ENCODE data around the gene FGF14.

GRCh38 chr13:101941095-101941783, 460.6 kb downstream of the FGF14 start:
- TF ChIP-seq CTCF (IDR thresholded peaks at IDR 0.05) (peak in 1 of 3 experiments; percentile 21), POLR2A (IDR thresholded peaks at IDR 0.05) (no peak)
